ENCODE results near the gene SHMT2. TPM values are rescaled to one million over a fixed set of nuclear protein-coding genes. Genes with fewer than 3 reads are reported as not detected.

SHMT2 gene
- total and polyA plus RNA-seq, 5 donors, result 17.9 to 33.2 (median 28.2) TPM

DNA sequence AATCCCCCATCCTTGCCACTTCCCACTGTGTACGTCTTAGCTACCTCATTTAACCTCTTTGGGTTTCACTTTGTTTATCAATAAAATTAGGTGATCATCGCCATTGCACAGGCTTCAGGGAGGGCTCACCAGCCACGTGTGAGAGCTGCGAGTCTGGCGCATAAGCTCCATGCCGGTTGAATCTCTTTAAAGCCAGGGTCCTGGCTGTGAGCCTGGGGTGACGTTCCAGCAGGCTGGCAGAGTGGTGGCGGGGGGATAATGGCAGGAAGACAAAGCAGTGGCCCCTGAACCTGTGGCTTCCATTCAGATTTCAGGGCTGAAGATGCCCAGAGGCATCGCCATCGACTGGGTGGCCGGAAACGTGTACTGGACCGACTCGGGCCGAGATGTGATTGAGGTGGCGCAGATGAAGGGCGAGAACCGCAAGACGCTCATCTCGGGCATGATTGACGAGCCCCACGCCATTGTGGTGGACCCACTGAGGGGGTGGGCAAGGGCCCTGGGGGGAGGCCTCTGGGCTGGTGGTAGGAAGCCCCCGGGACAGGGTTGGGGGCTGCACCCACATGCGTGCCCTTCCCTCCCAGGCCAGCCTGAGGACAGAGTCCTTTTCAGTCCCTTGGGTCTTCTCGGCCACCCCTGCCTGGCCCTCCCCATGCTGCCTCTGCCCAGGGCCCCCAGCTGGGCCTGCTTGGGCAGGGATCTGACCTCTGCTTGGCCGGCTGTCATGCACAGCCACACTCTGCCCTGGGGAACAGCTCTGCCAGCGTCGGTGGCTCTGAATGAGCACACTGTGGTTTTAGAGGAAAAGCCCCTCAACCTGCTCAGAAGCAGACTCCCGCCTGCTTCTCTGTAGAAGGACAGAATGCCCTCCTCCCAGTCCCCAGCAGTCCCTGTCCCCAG lies 21.5 kb upstream of the SHMT2 start:
- 84% methylated on average over 29 of the region's 29 CpGs for WGBS

DNA sequence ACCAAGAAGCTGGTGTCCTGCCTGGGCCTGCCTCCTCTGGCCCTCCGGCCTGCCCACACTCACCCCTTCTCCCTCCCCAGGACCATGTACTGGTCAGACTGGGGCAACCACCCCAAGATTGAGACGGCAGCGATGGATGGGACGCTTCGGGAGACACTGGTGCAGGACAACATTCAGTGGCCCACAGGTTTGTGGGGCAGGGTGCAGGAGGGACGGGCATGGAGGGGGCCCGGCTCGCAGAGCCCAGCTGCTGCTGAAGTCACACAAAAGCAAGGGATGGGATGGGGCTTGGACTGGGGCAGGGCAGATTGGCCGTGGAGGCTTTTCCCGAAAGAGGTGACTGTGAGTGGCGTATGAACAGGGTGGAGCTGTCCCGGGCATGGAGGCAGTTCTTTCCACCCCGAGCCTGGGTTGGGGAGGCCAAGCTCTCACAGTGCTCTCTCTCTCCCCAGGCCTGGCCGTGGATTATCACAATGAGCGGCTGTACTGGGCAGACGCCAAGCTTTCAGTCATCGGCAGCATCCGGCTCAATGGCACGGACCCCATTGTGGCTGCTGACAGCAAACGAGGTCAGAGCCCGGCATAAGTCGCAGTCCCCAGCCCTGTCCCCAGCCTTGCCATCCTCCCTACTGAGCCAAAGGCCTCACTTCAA lies 20.8 kb upstream of the SHMT2 start:
- H3K27ac ChIP-seq (ENCODE audit: low read length), result peak overlapping the region; percentile 39
- 38% methylated on average over 22 of the region's 22 CpGs for WGBS
- ATAC-seq, result peak; percentile 75 to 79

More for the DNA sequence above, 21.5 kb upstream of the SHMT2 start:
- Histone ChIP-seq H3K4me3 (ENCODE audit: low read length) (no peak overlapping the region), H3K9me3 (ENCODE audit: control insufficient read depth, low read length) (no peaks in the 10 kb centered on the region), H3K4me1 (ENCODE audit: control insufficient read depth, insufficient read depth, low read length) (peaks cover 4% of the 10 kb centered on the region), H3K27ac (ENCODE audit: low read length) (no peak overlapping the region), H3K27me3 (ENCODE audit: control insufficient read depth, insufficient read depth) (no peaks in the 10 kb centered on the region)
- intact Hi-C loops (cut with DNase I), result no loop called here
- ATAC-seq (peak in 1 of 2 donors; percentile 0), DNase-seq (peak in 1 of 3 donors; percentile 63)

DNA sequence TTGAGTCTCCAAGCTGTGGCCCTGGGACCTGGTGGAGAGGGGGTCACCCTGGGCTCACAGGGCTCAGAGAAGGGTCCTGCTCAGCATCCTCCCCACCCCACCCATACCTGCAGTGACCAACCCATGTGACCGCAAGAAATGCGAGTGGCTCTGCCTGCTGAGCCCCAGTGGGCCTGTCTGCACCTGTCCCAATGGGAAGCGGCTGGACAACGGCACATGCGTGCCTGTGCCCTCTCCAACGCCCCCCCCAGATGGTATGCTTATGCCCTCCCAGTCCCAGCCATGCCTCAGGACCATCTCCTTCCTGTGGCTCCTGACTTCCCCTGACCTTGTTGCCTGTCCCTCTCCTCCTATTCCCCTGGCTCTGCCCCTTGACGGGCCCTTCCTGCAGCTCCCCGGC lies 19.6 kb upstream of the SHMT2 start:
- H3K9me3 ChIP-seq (ENCODE audit: control insufficient read depth, low read length), result no peaks in the 10 kb centered on the region
- no peak overlapping the region for H3K27ac ChIP-seq (ENCODE audit: low read length)
- H3K4me3 ChIP-seq (ENCODE audit: low read length), result no peak overlapping the region
- intact Hi-C loops (cut with DNase I), result no loop called here
- WGBS, result 90% methylated on average over 8 of the region's 8 CpGs
- ATAC-seq, result no peak
- no peaks in the 10 kb centered on the region for H3K27me3 ChIP-seq (ENCODE audit: control insufficient read depth, insufficient read depth)
- DNase-seq, result peak in 1 of 3 donors; percentile 33
- H3K4me1 ChIP-seq (ENCODE audit: control insufficient read depth, insufficient read depth, low read length), result peaks cover 4% of the 10 kb centered on the region

More for the DNA sequence above, 20.8 kb upstream of the SHMT2 start:
- Histone ChIP-seq H3K4me1 (ENCODE audit: control insufficient read depth, insufficient read depth, low read length) (peaks cover 4% of the 10 kb centered on the region), H3K9me3 (ENCODE audit: control insufficient read depth, low read length) (no peaks in the 10 kb centered on the region), H3K4me3 (ENCODE audit: low read length) (no peak overlapping the region), H3K27me3 (ENCODE audit: control insufficient read depth, insufficient read depth) (no peaks in the 10 kb centered on the region)
- intact Hi-C loops (cut with DNase I), result no loop called here
- peak; percentile 91 to 94 (median 93) for DNase-seq

DNA sequence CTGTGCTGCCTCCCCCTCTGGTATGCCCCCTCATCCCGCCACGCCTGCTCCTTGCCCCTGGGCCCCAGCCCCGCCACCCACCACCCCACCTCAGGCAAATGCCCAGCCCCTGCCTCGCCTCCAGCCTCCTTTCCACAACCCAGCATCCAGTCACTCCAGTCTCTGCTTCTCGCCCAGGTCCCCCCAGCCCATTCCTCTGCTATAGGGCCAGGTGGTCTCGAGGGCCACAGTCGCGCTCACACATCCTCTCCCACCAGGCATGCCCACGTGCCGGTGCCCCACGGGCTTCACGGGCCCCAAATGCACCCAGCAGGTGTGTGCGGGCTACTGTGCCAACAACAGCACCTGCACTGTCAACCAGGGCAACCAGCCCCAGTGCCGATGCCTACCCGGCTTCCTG lies 19.1 kb upstream of the SHMT2 start:
- ATAC-seq (no peak), DNase-seq (peak in 1 of 3 donors; percentile 67)
- peaks cover 4% of the 10 kb centered on the region for H3K4me1 ChIP-seq (ENCODE audit: control insufficient read depth, insufficient read depth, low read length)
- no peaks in the 10 kb centered on the region for H3K9me3 ChIP-seq (ENCODE audit: control insufficient read depth, low read length)
- H3K27ac ChIP-seq (ENCODE audit: low read length), result no peak overlapping the region
- H3K4me3 ChIP-seq (ENCODE audit: low read length), result no peak overlapping the region
- 94% methylated on average over 15 of the region's 15 CpGs for WGBS
- no peaks in the 10 kb centered on the region for H3K27me3 ChIP-seq (ENCODE audit: control insufficient read depth, insufficient read depth)
- intact Hi-C loops (cut with DNase I), result no loop called here

DNA sequence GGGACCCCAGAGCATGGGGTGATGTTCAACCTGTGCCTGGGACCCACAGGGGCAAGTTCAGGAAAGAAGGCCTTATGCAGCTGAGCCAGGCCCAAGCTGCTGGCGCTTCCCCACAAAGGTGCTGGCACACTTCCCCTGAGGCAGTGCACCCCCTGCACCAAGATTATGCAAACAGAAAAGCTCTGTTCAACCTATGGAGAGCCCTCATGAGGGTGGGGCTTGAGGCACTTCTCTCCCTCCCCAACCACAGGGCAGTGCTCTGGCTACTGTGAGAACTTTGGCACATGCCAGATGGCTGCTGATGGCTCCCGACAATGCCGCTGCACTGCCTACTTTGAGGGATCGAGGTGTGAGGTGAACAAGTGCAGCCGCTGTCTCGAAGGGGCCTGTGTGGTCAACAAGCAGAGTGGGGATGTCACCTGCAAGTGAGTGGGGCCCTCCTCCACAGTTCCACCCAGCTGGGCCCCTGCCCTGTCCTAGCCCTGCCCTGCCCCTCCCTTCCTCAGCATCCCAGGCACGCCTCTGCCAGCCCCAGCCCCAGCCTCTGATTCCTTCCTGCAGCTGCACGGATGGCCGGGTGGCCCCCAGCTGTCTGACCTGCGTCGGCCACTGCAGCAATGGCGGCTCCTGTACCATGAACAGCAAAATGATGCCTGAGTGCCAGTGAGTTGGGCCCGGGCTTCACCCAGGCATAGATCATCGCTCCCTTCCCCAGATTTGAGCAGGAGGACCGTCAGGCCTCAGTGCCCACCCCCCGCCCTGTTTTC lies 18.4 kb upstream of the SHMT2 start:
- WGBS, result 83% methylated on average over 16 of the region's 16 CpGs
- Histone ChIP-seq H3K4me3 (ENCODE audit: low read length) (no peak overlapping the region), H3K27me3 (ENCODE audit: control insufficient read depth, insufficient read depth) (no peaks in the 10 kb centered on the region), H3K27ac (ENCODE audit: low read length) (no peak overlapping the region), H3K9me3 (ENCODE audit: control insufficient read depth, low read length) (no peaks in the 10 kb centered on the region), H3K4me1 (ENCODE audit: control insufficient read depth, insufficient read depth, low read length) (peaks cover 4% of the 10 kb centered on the region)
- intact Hi-C loops (cut with DNase I), result no loop called here
- ATAC-seq (no peak), DNase-seq (peak in 1 of 3 donors; percentile 65)

DNA sequence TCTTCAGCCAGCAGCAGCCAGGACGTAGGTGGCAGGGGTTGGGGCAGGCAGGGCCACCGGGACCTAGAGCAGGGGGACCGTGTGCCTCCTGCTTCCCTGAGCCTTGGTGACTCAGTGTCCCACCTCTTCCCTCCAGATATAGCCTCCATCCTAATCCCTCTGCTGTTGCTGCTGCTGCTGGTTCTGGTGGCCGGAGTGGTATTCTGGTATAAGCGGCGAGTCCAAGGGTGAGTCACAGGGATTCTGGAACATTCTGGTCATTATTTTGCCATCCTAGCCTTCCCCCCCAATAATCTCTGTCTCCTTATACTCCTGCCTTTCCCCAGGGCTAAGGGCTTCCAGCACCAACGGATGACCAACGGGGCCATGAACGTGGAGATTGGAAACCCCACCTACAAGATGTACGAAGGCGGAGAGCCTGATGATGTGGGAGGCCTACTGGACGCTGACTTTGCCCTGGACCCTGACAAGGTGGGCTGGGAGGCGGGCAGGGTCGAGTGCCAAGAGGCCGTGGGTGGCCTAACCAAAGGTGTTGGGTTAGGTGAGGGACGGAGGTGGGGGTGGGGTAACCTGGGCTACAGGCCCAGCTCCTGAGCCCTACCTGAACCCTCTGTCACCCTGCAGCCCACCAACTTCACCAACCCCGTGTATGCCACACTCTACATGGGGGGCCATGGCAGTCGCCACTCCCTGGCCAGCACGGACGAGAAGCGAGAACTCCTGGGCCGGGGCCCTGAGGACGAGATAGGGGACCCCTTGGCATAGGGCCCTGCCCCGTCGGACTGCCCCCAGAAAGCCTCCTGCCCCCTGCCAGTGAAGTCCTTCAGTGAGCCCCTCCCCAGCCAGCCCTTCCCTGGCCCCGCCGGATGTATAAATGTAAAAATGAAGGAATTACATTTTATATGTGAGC lies 17.5 kb upstream of the SHMT2 start:
- no peak overlapping the region for H3K4me3 ChIP-seq (ENCODE audit: low read length)
- 82% methylated on average over 27 of the region's 27 CpGs for WGBS
- no peaks in the 10 kb centered on the region for H3K9me3 ChIP-seq (ENCODE audit: control insufficient read depth, low read length)
- peaks cover 4% of the 10 kb centered on the region for H3K4me1 ChIP-seq (ENCODE audit: control insufficient read depth, insufficient read depth, low read length)
- H3K27me3 ChIP-seq (ENCODE audit: control insufficient read depth, insufficient read depth), result no peaks in the 10 kb centered on the region
- no peak overlapping the region for H3K27ac ChIP-seq (ENCODE audit: low read length)
- no peak for ATAC-seq
- peak in 1 of 3 donors; percentile 77 for DNase-seq
- intact Hi-C loops (cut with DNase I), result loop anchor here in 2 of 4 donors (2.0 kb wide), 1 partner anchor 27 kb away; no protein-coding TSS in a partner anchor

DNA sequence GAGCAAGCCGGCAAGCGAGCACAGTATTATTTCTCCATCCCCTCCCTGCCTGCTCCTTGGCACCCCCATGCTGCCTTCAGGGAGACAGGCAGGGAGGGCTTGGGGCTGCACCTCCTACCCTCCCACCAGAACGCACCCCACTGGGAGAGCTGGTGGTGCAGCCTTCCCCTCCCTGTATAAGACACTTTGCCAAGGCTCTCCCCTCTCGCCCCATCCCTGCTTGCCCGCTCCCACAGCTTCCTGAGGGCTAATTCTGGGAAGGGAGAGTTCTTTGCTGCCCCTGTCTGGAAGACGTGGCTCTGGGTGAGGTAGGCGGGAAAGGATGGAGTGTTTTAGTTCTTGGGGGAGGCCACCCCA lies 16.8 kb upstream of the SHMT2 start:
- DNase-seq, result peak in 1 of 3 donors; percentile 64
- Histone ChIP-seq H3K4me3 (ENCODE audit: low read length) (no peak overlapping the region), H3K9me3 (ENCODE audit: control insufficient read depth, low read length) (no peaks in the 10 kb centered on the region), H3K27ac (ENCODE audit: low read length) (no peak overlapping the region), H3K27me3 (ENCODE audit: control insufficient read depth, insufficient read depth) (no peaks in the 10 kb centered on the region), H3K4me1 (ENCODE audit: control insufficient read depth, insufficient read depth, low read length) (peaks cover 4% of the 10 kb centered on the region)
- ATAC-seq, result no peak
- WGBS, result 67% methylated on average over 7 of the region's 7 CpGs
- intact Hi-C loops (cut with DNase I), result loop anchor here in 3 of 4 donors (1.0 to 2.0 kb wide), 2 partner anchors 26 to 27 kb away; no protein-coding TSS in a partner anchor

DNA sequence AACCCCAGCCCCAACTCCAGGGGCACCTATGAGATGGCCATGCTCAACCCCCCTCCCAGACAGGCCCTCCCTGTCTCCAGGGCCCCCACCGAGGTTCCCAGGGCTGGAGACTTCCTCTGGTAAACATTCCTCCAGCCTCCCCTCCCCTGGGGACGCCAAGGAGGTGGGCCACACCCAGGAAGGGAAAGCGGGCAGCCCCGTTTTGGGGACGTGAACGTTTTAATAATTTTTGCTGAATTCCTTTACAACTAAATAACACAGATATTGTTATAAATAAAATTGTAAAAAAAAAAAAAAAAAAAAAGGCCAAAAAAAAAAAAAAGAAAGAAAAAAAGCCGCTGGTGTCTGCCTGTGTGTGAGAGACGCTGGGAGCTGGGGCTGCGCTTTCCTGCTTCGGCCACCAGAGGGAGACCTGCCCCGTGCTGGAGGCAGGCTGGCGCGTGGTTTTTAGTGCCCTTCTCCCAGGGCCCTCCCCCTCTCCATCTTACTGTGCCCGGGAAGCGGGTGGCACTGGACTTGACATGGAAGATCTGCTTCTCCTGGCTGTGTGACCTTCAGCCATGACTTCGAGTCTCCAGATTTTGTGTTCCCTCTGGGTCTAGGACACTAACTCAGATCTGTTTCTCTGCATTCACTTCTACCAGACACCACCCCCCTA lies 16.3 kb upstream of the SHMT2 start:
- DNase-seq (peak; percentile 87 to 95 (median 95)), ATAC-seq (peak; percentile 64 to 70)
- Histone ChIP-seq H3K27me3 (ENCODE audit: control insufficient read depth, insufficient read depth) (no peaks in the 10 kb centered on the region), H3K9me3 (ENCODE audit: control insufficient read depth, low read length) (no peaks in the 10 kb centered on the region), H3K27ac (ENCODE audit: low read length) (no peak overlapping the region), H3K4me1 (ENCODE audit: control insufficient read depth, insufficient read depth, low read length) (peaks cover 4% of the 10 kb centered on the region), H3K4me3 (ENCODE audit: low read length) (no peak overlapping the region)
- WGBS, result 8% methylated on average over 16 of the region's 16 CpGs
- intact Hi-C loops (cut with DNase I), result loop anchor here in 3 of 4 donors (1.0 to 2.0 kb wide), 2 partner anchors 26 kb away; no protein-coding TSS in a partner anchor

DNA sequence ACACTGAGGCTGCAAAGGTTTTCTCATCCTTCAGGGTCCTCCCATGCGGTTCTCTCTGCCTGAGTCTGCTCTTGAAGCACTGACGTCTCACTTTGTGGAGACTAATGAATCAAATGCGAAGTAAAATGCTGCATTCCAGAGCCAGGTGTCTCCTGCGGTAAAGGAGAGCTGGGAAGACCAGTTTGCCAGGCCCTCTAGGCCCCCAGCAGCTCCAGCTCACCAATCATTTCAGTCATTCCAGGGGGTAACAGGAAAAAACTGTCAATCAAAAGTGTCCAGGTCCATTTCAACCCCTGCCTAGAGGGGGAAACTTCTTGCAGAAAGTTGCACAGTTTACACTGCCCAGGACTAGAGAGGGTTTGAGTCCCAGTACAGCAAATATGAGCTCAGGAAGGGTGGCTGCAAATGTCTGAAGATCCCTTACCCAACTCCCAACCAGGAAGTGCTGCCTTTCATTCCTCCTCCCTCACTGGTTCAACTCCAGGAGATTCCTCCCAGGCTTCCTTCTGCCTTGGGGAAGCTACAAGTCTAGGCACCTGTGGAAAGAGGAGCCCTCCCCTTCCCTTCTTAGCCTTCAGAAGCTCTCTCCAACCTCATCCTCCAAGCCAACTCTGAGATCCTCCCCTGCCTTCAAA lies 15.6 kb upstream of the SHMT2 start:
- DNase-seq (no peak), ATAC-seq (no peak)
- peaks cover 4% of the 10 kb centered on the region for H3K4me1 ChIP-seq (ENCODE audit: control insufficient read depth, insufficient read depth, low read length)
- no peak overlapping the region for H3K4me3 ChIP-seq (ENCODE audit: low read length)
- WGBS, result 68% methylated on average over 4 of the region's 4 CpGs
- intact Hi-C loops (cut with DNase I), result loop anchor here (1.0 to 2.0 kb wide), 2 partner anchors 25 kb away; no protein-coding TSS in a partner anchor
- no peaks in the 10 kb centered on the region for H3K27me3 ChIP-seq (ENCODE audit: control insufficient read depth, insufficient read depth)
- no peaks in the 10 kb centered on the region for H3K9me3 ChIP-seq (ENCODE audit: control insufficient read depth, low read length)
- no peak overlapping the region for H3K27ac ChIP-seq (ENCODE audit: low read length)

Data from right cardiac atrium (tissue), 5 donors.